ENCODE data around the gene TMEM14B. TPM values are rescaled to one million over a fixed set of nuclear protein-coding genes. Genes with fewer than 3 reads are reported as not detected.
"Not testable (repeated sequence)": the region's sequence is repeated elsewhere in the genome, so short reads cannot be mapped to it uniquely, and the experiment has no call there.

TMEM14B gene
- total RNA-seq = 67.8 TPM
- long read RNA-seq, transcript TMEM14B-202 (6 exons, 975 nt) = major isoform, 59 of 69 reads
- long read RNA-seq, partial matches to known transcripts = 2 of 69 reads
- long read RNA-seq, other reads (novel, unspliced or antisense) = 2 of 69 reads

GRCh38 chr6:10747251-10747972, at the start of gene TMEM14B:
TSS of gene TMEM14B (plus strand) at chr6:10747805. CDS start at chr6:10749246, 1,441 bp downstream.
- DNase-seq (ENCODE audit: low spot score) = peak; percentile 100

- DNase-seq (ENCODE audit: low spot score) = no peak
Observed at GRCh38 chr6:10713962-10714361, 33.6 kb upstream of the TMEM14B start.

GRCh38 chr6:10719296-10719963, 28.2 kb upstream of the TMEM14B start:
- no peak for DNase-seq (ENCODE audit: low spot score)

- no peak for DNase-seq (ENCODE audit: low spot score)
Observed at GRCh38 chr6:10719964-10720264, 27.7 kb upstream of the TMEM14B start.

- DNase-seq (ENCODE audit: low spot score) = no peak
Observed at GRCh38 chr6:10720265-10720959, 27.2 kb upstream of the TMEM14B start.

GRCh38 chr6:10720960-10721849, 26.4 kb upstream of the TMEM14B start:
- DNase-seq (ENCODE audit: low spot score) = not testable (repeated sequence)

GRCh38 chr6:10721850-10722569, 25.6 kb upstream of the TMEM14B start:
- no peak for DNase-seq (ENCODE audit: low spot score)

GRCh38 chr6:10722570-10722819, 25.1 kb upstream of the TMEM14B start:
- no peak for DNase-seq (ENCODE audit: low spot score)

GRCh38 chr6:10722820-10723566, 24.6 kb upstream of the TMEM14B start, which contains the start of gene TMEM14C:
TSS of gene TMEM14C (plus strand) at chr6:10723070. CDS start at chr6:10724614, 1,544 bp downstream.
- peak; percentile 98 for DNase-seq (ENCODE audit: low spot score)

GRCh38 chr6:10723567-10723881, 24.1 kb upstream of the TMEM14B start:
- DNase-seq (ENCODE audit: low spot score) = no peak

- DNase-seq (ENCODE audit: low spot score) = no peak
Observed at GRCh38 chr6:10725044-10725443, 22.6 kb upstream of the TMEM14B start.

GRCh38 chr6:10725716-10726115, 21.9 kb upstream of the TMEM14B start:
- no peak for DNase-seq (ENCODE audit: low spot score)

GRCh38 chr6:10730254-10730653, 17.4 kb upstream of the TMEM14B start:
- DNase-seq (ENCODE audit: low spot score) = no peak

GRCh38 chr6:10733151-10733715, 14.4 kb upstream of the TMEM14B start:
- no peak for DNase-seq (ENCODE audit: low spot score)

GRCh38 chr6:10733863-10734262, 13.7 kb upstream of the TMEM14B start:
- no peak for DNase-seq (ENCODE audit: low spot score)

- DNase-seq (ENCODE audit: low spot score) = no peak
Observed at GRCh38 chr6:10736731-10737130, 10.9 kb upstream of the TMEM14B start.

GRCh38 chr6:10740061-10740460, 7.5 kb upstream of the TMEM14B start:
- no peak for DNase-seq (ENCODE audit: low spot score)

- not testable (repeated sequence) for DNase-seq (ENCODE audit: low spot score)
Observed at GRCh38 chr6:10741643-10742042, 6.0 kb upstream of the TMEM14B start.

- DNase-seq (ENCODE audit: low spot score) = no peak
Observed at GRCh38 chr6:10742251-10742650, 5.4 kb upstream of the TMEM14B start.

GRCh38 chr6:10743515-10743914, 4.1 kb upstream of the TMEM14B start:
- no peak for DNase-seq (ENCODE audit: low spot score)
